Neural crest cell (in vitro differentiated cells): ENCODE measurements around the gene SCLT1. TPM values are rescaled to one million over a fixed set of nuclear protein-coding genes. Genes with fewer than 3 reads are reported as not detected.

ENCODE experiments used
- DNase-seq: peaks from one replicate; pipeline ENCODE4 v3.0.0; 2021; ENCODE audit warnings: low read depth, mixed read lengths, low spot score
- H3K27ac Mint-ChIP-seq: one replicate; pipeline ENCODE4 v1.8.0; 2021; ENCODE audit warnings: mild to moderate bottlenecking, mixed read lengths; ENCODE audit not compliant: unreplicated experiment
- H3K27me3 Mint-ChIP-seq: 2 replicates; pipeline ENCODE4 v1.8.0; 2021; ENCODE audit warnings: low read depth, mild to moderate bottlenecking, mixed read lengths
- H3K36me3 Mint-ChIP-seq: 2 replicates; pipeline ENCODE4 v1.8.0; 2021; ENCODE audit warnings: low read depth, mild to moderate bottlenecking, mixed read lengths
- H3K4me1 Mint-ChIP-seq: 2 replicates; pipeline ENCODE4 v1.8.0; 2021; ENCODE audit warnings: mixed read lengths
- H3K4me3 Mint-ChIP-seq: one replicate; pipeline ENCODE4 v1.8.0; 2021; ENCODE audit warnings: mild to moderate bottlenecking, mixed read lengths
- H3K9me3 Mint-ChIP-seq: 2 replicates; pipeline ENCODE4 v1.8.0; 2021; ENCODE audit warnings: mixed read lengths
- CTCF ChIP-seq: fragments of 200-600 bp; sonication (generic); conservative IDR thresholded peaks from 2 replicates; pipeline ENCODE4 v1.5.0; 2021; ENCODE audit warnings: antibody characterized with exemption, mild to moderate bottlenecking
- total RNA-seq: library from RNA; stranded (reverse); gene quantifications from 2 replicates; pipeline ENCODE4 v1.2.1, GENCODE V29; 2021

Gene SCLT1
- total RNA-seq, 1 donor from 2014 or later, result 22.7 TPM

GRCh38 chr4:128866691-128867090 lies 226.6 kb downstream of the SCLT1 start:
- Mint-ChIP-seq H3K36me3 (peaks cover 34% of the 10 kb centered on the region), H3K4me3 (no peak overlapping the region), H3K27ac (no peak overlapping the region), H3K4me1 (peaks cover 9% of the 10 kb centered on the region), H3K9me3 (no peaks in the 10 kb centered on the region), H3K27me3 (no peaks in the 10 kb centered on the region)
- DNase-seq, result no peak
- no peak for TF ChIP-seq CTCF

- no peaks in the 10 kb centered on the region for H3K27me3 Mint-ChIP-seq
- H3K4me1 Mint-ChIP-seq, result peaks cover 9% of the 10 kb centered on the region
- no peak for DNase-seq
- H3K9me3 Mint-ChIP-seq, result no peaks in the 10 kb centered on the region
- no peak overlapping the region for H3K4me3 Mint-ChIP-seq
- no peak for TF ChIP-seq CTCF
- no peak overlapping the region for H3K27ac Mint-ChIP-seq
- H3K36me3 Mint-ChIP-seq, result peaks cover 32% of the 10 kb centered on the region
Measured at GRCh38 chr4:128866269-128866668, 227.1 kb downstream of the SCLT1 start.

- Mint-ChIP-seq H3K27ac (no peak overlapping the region), H3K9me3 (no peaks in the 10 kb centered on the region), H3K4me1 (peaks cover 9% of the 10 kb centered on the region), H3K27me3 (no peaks in the 10 kb centered on the region), H3K36me3 (peaks cover 33% of the 10 kb centered on the region), H3K4me3 (no peak overlapping the region)
- no peak for DNase-seq
- no peak for TF ChIP-seq CTCF
Measured at GRCh38 chr4:128865132-128865531, 228.2 kb downstream of the SCLT1 start.

- Mint-ChIP-seq H3K4me3 (no peak overlapping the region), H3K4me1 (peaks cover 9% of the 10 kb centered on the region), H3K9me3 (no peaks in the 10 kb centered on the region), H3K27ac (no peak overlapping the region), H3K36me3 (peaks cover 35% of the 10 kb centered on the region), H3K27me3 (no peaks in the 10 kb centered on the region)
- DNase-seq, result peak; percentile 91
- TF ChIP-seq CTCF, result peak; percentile 94
Measured at GRCh38 chr4:128863312-128864075, 229.8 kb downstream of the SCLT1 start.

GRCh38 chr4:128862608-128863311 lies 230.6 kb downstream of the SCLT1 start:
- no peak for DNase-seq
- H3K9me3 Mint-ChIP-seq, result no peaks in the 10 kb centered on the region
- no peak overlapping the region for H3K4me3 Mint-ChIP-seq
- no peaks in the 10 kb centered on the region for H3K27me3 Mint-ChIP-seq
- peaks cover 9% of the 10 kb centered on the region for H3K4me1 Mint-ChIP-seq
- TF ChIP-seq CTCF, result no peak
- H3K27ac Mint-ChIP-seq, result no peak overlapping the region
- peaks cover 38% of the 10 kb centered on the region for H3K36me3 Mint-ChIP-seq
